Measurements from ENCODE around the gene JPT1.
"Not testable (repeated sequence)": the region's sequence is repeated elsewhere in the genome, so short reads cannot be mapped to it uniquely, and the experiment has no call there.

JPT1 gene

GRCh38 chr17:75131278-75132017 lies 22.9 kb downstream of the JPT1 start, which contains the start of gene NT5C:
NT5C (minus strand) TSS chr17:75131742; CDS start chr17:75131707, 35 bp downstream.
- TF ChIP-seq, protein P1, sequence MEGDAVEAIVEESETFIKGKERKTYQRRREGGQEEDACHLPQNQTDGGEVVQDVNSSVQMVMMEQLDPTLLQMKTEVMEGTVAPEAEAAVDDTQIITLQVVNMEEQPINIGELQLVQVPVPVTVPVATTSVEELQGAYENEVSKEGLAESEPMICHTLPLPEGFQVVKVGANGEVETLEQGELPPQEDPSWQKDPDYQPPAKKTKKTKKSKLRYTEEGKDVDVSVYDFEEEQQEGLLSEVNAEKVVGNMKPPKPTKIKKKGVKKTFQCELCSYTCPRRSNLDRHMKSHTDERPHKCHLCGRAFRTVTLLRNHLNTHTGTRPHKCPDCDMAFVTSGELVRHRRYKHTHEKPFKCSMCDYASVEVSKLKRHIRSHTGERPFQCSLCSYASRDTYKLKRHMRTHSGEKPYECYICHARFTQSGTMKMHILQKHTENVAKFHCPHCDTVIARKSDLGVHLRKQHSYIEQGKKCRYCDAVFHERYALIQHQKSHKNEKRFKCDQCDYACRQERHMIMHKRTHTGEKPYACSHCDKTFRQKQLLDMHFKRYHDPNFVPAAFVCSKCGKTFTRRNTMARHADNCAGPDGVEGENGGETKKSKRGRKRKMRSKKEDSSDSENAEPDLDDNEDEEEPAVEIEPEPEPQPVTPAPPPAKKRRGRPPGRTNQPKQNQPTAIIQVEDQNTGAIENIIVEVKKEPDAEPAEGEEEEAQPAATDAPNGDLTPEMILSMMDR (conservative IDR thresholded peaks at IDR 0.05; ENCODE audit: low read length) = peak; percentile 47
- DNase-seq (ENCODE audit: low read depth) = peak; percentile 78

DNA sequence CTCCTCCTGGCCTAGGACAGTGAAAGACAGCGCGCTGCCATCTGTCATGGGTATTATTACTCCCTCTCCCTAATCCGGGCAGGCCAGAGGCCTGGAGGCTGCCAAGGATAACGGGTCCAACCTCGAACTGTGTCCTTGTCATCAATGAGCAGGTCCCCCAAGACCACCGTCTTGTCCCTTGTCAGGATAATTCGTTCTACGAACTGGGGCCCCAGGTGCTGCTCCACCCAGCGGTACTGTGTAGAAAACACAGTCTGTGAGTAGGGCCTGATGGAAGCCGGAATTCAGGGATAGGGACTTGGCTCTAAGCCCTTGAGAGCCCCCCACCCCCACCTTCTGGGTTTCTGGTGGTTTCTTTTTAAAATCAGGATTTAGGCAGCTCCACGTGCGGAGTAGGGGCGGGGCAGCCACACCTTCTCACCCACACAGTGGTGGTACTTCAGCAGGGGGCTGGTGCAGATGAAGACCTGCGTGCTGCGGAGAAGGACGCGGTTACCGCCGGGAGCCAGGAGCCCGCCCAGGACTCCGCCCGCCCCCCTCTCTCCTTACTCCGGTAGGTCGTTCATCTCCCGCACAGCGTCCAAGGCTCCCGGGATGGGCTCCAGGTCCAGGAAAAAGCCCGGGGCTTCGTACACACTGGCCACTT lies 23.6 kb downstream of the JPT1 start:
- TF ChIP-seq, protein P1 (conservative IDR thresholded peaks at IDR 0.05; ENCODE audit: low read length) = peak; percentile 59
- peak; percentile 50 for DNase-seq (ENCODE audit: low read depth)
- peak overlapping the region; percentile 73 for H3K4me3 ChIP-seq (ENCODE audit: low read length)

More at GRCh38 chr17:75131278-75132017, 22.9 kb downstream of the JPT1 start, which contains the start of gene NT5C:
- peak within 1 kb of the TSS; percentile 73 for H3K4me3 ChIP-seq (ENCODE audit: low read length)

- TF ChIP-seq, protein P1 (conservative IDR thresholded peaks at IDR 0.05; ENCODE audit: low read length) = no peak
- peak overlapping the region; percentile 73 for H3K4me3 ChIP-seq (ENCODE audit: low read length)
Observed at GRCh38 chr17:75130059-75130631, 24.2 kb downstream of the JPT1 start.

DNA sequence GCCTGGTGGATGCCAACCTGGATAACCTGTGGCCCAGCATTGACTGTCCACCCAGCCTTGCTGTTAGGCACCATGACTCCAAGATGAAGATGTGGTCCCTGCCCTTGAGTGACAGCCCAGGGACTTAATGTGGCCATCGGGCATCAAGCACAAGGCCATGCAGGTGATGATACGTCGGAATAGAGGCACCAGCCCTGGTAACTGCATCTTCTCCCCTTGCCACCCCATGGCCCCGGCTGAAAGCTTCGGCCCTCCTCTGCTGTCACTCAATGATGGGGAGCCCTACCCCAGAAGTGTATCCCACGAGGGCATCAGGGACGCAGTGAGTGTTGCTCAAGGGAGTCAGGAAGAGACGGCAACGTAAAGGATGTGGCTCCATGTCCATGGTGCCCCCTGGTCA lies 24.7 kb downstream of the JPT1 start:
- H3K4me3 ChIP-seq (ENCODE audit: low read length) = no peak overlapping the region
- TF ChIP-seq, protein P1 (conservative IDR thresholded peaks at IDR 0.05; ENCODE audit: low read length) = no peak
- DNase-seq (ENCODE audit: low read depth) = no peak

More at GRCh38 chr17:75130059-75130631, 24.2 kb downstream of the JPT1 start:
- no peak for DNase-seq (ENCODE audit: low read depth)

DNA sequence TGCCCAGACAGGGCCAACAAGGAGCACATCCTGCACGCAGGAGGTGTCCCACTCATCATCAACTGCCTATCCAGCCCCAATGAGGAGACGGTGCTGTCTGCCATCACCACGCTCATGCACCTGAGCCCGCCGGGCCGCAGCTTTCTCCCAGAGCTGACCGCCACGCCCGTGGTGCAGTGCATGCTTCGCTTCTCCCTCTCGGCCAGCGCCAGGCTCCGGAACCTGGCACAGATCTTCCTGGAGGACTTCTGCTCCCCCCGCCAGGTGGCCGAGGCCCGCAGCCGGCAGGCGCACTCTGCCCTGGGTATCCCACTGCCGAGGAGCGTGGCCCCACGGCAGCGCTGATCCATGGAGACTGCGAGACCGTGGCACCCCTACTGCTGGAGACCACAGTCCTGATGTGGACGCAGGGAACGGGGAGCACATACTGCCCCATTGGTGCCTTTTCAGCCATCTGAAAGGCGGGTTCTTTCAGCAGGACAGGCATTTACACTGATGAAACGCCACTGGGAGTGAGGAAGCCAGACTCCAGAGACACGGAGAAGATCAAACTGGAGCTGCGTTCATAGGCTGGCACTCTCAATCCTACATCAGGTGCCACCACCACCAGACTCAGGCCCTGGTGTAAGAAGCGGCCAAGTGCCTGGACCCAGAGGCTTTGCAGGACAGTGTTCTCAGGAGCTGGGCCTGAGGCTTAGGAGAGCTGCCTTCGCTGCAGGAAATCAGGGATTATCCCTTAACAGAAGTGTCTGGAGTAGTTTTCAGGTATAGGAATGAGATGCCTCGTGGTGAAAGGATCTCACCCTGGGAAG lies 25.4 kb downstream of the JPT1 start:
- no peak overlapping the region for H3K4me3 ChIP-seq (ENCODE audit: low read length)
- no peak for DNase-seq (ENCODE audit: low read depth)
- TF ChIP-seq, protein P1 (conservative IDR thresholded peaks at IDR 0.05; ENCODE audit: low read length) = no peak

DNA sequence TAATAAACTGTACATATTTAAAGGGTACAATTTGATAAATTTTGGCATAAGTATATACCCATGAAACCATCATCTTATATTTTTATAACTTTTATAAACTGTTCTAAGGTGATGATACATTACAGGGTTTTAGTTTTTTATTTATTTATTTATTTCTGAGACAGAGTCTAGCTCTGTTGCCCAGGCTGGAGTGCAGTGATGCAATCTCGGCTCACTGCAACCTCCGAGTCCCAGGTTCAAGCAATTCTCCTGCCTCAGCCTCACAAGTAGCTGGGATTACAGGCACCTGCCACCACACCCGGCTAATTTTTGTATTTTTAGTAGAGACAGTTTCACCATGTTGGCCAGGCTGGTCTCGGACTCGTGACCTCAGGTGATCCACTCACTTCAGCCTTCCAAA lies 26.4 kb downstream of the JPT1 start:
- DNase-seq (ENCODE audit: low read depth) = not testable (repeated sequence)

GRCh38 chr17:75126954-75127353 lies 27.4 kb downstream of the JPT1 start:
- TF ChIP-seq, protein P1 (conservative IDR thresholded peaks at IDR 0.05; ENCODE audit: low read length) = no peak
- H3K4me3 ChIP-seq (ENCODE audit: low read length) = no peak overlapping the region
- DNase-seq (ENCODE audit: low read depth) = no peak

More for the DNA sequence above, 26.4 kb downstream of the JPT1 start:
- not testable (repeated sequence) for H3K4me3 ChIP-seq (ENCODE audit: low read length)
